ENCODE results near the gene EXT2.

Gene EXT2

GRCh38 chr11:44167046-44167445 lies 71.6 kb downstream of the EXT2 start:
- no peak overlapping the region for H3K9ac ChIP-seq (ENCODE audit: low read length in 2 of 2)
- H3K36me3 ChIP-seq (ENCODE audit: control insufficient read depth in 2 of 2, insufficient read depth in 2 of 2, low read length in 2 of 2), result no peaks in the 10 kb centered on the region
- no peaks in the 10 kb centered on the region for H3K9me3 ChIP-seq (ENCODE audit: control insufficient read depth in 2 of 2, low read length in 2 of 2)
- no peaks in the 10 kb centered on the region for H3K4me1 ChIP-seq (ENCODE audit: control insufficient read depth, insufficient read depth, low read length)
- no peaks in the 10 kb centered on the region for H3K27me3 ChIP-seq (ENCODE audit: control insufficient read depth in 1 of 2, insufficient read depth in 2 of 2, low read length in 2 of 2)
- H3K27ac ChIP-seq (ENCODE audit: low read length), result no peak overlapping the region
- H3K4me3 ChIP-seq (ENCODE audit: low read length in 2 of 2), result no peak overlapping the region

GRCh38 chr11:44171518-44171917 lies 76.0 kb downstream of the EXT2 start:
- Histone ChIP-seq H3K4me1 (ENCODE audit: control insufficient read depth, insufficient read depth, low read length) (no peaks in the 10 kb centered on the region), H3K27me3 (ENCODE audit: control insufficient read depth in 1 of 2, insufficient read depth in 2 of 2, low read length in 2 of 2) (no peaks in the 10 kb centered on the region), H3K27ac (ENCODE audit: low read length) (no peak overlapping the region), H3K9me3 (ENCODE audit: control insufficient read depth in 2 of 2, low read length in 2 of 2) (no peaks in the 10 kb centered on the region), H3K4me3 (ENCODE audit: low read length in 2 of 2) (no peak overlapping the region), H3K36me3 (ENCODE audit: control insufficient read depth in 2 of 2, insufficient read depth in 2 of 2, low read length in 2 of 2) (peaks cover 0 to 2% of the 10 kb centered on the region in 2 donors), H3K9ac (ENCODE audit: low read length in 2 of 2) (no peak overlapping the region)

- Histone ChIP-seq H3K27me3 (ENCODE audit: control insufficient read depth in 1 of 2, insufficient read depth in 2 of 2, low read length in 2 of 2) (no peaks in the 10 kb centered on the region), H3K4me1 (ENCODE audit: control insufficient read depth, insufficient read depth, low read length) (no peaks in the 10 kb centered on the region), H3K27ac (ENCODE audit: low read length) (no peak overlapping the region), H3K9me3 (ENCODE audit: control insufficient read depth in 2 of 2, low read length in 2 of 2) (no peaks in the 10 kb centered on the region), H3K9ac (ENCODE audit: low read length in 2 of 2) (no peak overlapping the region), H3K4me3 (ENCODE audit: low read length in 2 of 2) (no peak overlapping the region), H3K36me3 (ENCODE audit: control insufficient read depth in 2 of 2, insufficient read depth in 2 of 2, low read length in 2 of 2) (peaks cover 0 to 2% of the 10 kb centered on the region in 2 donors)
Observed at GRCh38 chr11:44172966-44173365, 77.5 kb downstream of the EXT2 start.

GRCh38 chr11:44174842-44175241 lies 79.4 kb downstream of the EXT2 start:
- Histone ChIP-seq H3K9me3 (ENCODE audit: control insufficient read depth in 2 of 2, low read length in 2 of 2) (no peaks in the 10 kb centered on the region), H3K9ac (ENCODE audit: low read length in 2 of 2) (no peak overlapping the region), H3K27ac (ENCODE audit: low read length) (no peak overlapping the region), H3K4me1 (ENCODE audit: control insufficient read depth, insufficient read depth, low read length) (no peaks in the 10 kb centered on the region), H3K27me3 (ENCODE audit: control insufficient read depth in 1 of 2, insufficient read depth in 2 of 2, low read length in 2 of 2) (no peaks in the 10 kb centered on the region), H3K4me3 (ENCODE audit: low read length in 2 of 2) (no peak overlapping the region), H3K36me3 (ENCODE audit: control insufficient read depth in 2 of 2, insufficient read depth in 2 of 2, low read length in 2 of 2) (peaks cover 0 to 2% of the 10 kb centered on the region in 2 donors)

GRCh38 chr11:44176546-44177213 lies 81.2 kb downstream of the EXT2 start:
- Histone ChIP-seq H3K9ac (ENCODE audit: low read length in 2 of 2) (no peak overlapping the region), H3K36me3 (ENCODE audit: control insufficient read depth in 2 of 2, insufficient read depth in 2 of 2, low read length in 2 of 2) (peaks cover 0 to 2% of the 10 kb centered on the region in 2 donors), H3K4me3 (ENCODE audit: low read length in 2 of 2) (no peak overlapping the region), H3K27ac (ENCODE audit: low read length) (no peak overlapping the region), H3K9me3 (ENCODE audit: control insufficient read depth in 2 of 2, low read length in 2 of 2) (no peaks in the 10 kb centered on the region), H3K27me3 (ENCODE audit: control insufficient read depth in 1 of 2, insufficient read depth in 2 of 2, low read length in 2 of 2) (no peaks in the 10 kb centered on the region), H3K4me1 (ENCODE audit: control insufficient read depth, insufficient read depth, low read length) (no peaks in the 10 kb centered on the region)

DNA sequence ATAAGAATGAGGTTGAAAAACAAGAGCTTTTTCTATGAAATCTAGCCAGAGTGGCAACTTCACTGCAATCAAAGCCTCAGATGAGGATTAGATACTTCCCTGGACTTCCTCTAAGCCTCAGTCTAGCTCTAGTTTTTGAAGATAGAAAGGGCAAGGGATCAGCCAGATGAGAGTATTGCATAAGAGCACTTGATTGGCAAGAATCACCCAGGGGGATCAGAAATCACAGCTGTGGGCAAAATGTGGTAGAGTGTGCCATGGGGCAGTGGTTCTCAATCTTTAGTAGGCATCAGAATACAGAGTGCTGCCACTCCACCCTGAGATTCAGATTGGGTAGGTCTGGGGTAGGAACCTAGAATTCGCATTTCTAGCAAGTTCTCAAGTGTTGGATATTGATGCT lies 82.4 kb downstream of the EXT2 start:
- Histone ChIP-seq H3K27me3 (ENCODE audit: control insufficient read depth in 1 of 2, insufficient read depth in 2 of 2, low read length in 2 of 2) (no peaks in the 10 kb centered on the region), H3K27ac (ENCODE audit: low read length) (no peak overlapping the region), H3K36me3 (ENCODE audit: control insufficient read depth in 2 of 2, insufficient read depth in 2 of 2, low read length in 2 of 2) (peaks cover 0 to 2% of the 10 kb centered on the region in 2 donors), H3K4me3 (ENCODE audit: low read length in 2 of 2) (no peak overlapping the region), H3K4me1 (ENCODE audit: control insufficient read depth, insufficient read depth, low read length) (no peaks in the 10 kb centered on the region), H3K9me3 (ENCODE audit: control insufficient read depth in 2 of 2, low read length in 2 of 2) (no peaks in the 10 kb centered on the region), H3K9ac (ENCODE audit: low read length in 2 of 2) (no peak overlapping the region)

DNA sequence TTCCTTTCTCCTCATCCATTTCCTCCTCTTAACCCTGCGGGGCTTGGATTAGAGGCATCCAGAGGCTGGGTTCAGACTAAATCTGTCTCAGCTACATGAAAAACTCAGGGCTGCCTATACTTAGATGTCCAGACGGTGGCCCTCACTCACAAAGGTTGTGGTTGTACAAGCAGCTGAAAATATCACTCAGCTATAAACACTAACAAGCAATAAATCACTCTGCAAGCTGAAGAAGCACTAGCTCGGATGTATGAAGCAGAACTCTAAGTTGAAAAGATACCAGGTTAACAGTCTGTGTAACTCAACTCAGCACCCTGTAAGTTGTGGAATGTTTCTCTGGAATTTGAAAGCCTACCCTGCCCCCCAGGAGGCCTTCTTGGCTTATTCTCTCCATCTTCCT lies 82.9 kb downstream of the EXT2 start:
- Histone ChIP-seq H3K9me3 (ENCODE audit: control insufficient read depth in 2 of 2, low read length in 2 of 2) (no peaks in the 10 kb centered on the region), H3K36me3 (ENCODE audit: control insufficient read depth in 2 of 2, insufficient read depth in 2 of 2, low read length in 2 of 2) (no peaks in the 10 kb centered on the region), H3K4me3 (ENCODE audit: low read length in 2 of 2) (no peak overlapping the region), H3K4me1 (ENCODE audit: control insufficient read depth, insufficient read depth, low read length) (no peaks in the 10 kb centered on the region), H3K9ac (ENCODE audit: low read length in 2 of 2) (no peak overlapping the region), H3K27ac (ENCODE audit: low read length) (no peak overlapping the region), H3K27me3 (ENCODE audit: control insufficient read depth in 1 of 2, insufficient read depth in 2 of 2, low read length in 2 of 2) (no peaks in the 10 kb centered on the region)

DNA sequence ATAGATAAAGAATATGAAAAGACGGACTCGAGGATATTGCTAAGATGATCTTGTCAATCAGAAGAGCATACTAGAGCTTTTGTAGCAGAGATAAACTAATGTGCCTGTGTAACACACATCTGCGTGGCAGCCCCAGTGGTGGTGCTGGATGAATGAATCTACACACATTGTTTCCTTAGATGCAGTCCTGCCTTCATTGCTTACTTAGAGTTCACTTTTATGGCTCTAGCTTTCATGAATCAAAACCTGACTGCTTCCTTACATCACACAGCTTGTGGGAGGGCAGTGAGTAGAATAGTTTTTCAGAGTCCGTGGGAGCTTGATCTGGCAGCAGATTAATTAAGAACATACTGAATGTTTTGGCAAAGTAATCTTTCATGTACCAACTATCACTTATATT lies 83.7 kb downstream of the EXT2 start:
- Histone ChIP-seq H3K9me3 (ENCODE audit: control insufficient read depth in 2 of 2, low read length in 2 of 2) (no peaks in the 10 kb centered on the region), H3K27ac (ENCODE audit: low read length) (no peak overlapping the region), H3K9ac (ENCODE audit: low read length in 2 of 2) (no peak overlapping the region), H3K4me3 (ENCODE audit: low read length in 2 of 2) (no peak overlapping the region), H3K36me3 (ENCODE audit: control insufficient read depth in 2 of 2, insufficient read depth in 2 of 2, low read length in 2 of 2) (no peaks in the 10 kb centered on the region), H3K27me3 (ENCODE audit: control insufficient read depth in 1 of 2, insufficient read depth in 2 of 2, low read length in 2 of 2) (no peaks in the 10 kb centered on the region), H3K4me1 (ENCODE audit: control insufficient read depth, insufficient read depth, low read length) (no peaks in the 10 kb centered on the region)

DNA sequence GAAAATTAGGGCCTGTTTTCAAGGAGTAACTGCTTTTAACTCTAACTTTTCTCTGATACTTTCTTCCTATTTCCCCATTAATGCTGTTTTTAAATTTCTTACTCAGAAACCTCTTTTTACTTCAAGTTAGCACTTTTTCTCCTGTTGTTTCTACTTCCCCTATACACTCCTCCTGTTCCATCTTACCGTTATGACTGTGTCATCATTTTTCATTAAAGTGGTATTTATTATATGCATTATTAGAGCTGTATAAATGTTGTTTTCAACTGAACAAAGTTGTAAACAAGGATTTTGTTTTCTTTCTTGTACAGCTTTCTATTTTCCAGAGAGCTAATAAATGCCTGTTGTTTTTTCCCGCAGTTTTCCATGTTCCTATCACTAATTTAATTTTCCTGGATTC lies 84.6 kb downstream of the EXT2 start:
- Histone ChIP-seq H3K9me3 (ENCODE audit: control insufficient read depth in 2 of 2, low read length in 2 of 2) (no peaks in the 10 kb centered on the region), H3K27me3 (ENCODE audit: control insufficient read depth in 1 of 2, insufficient read depth in 2 of 2, low read length in 2 of 2) (no peaks in the 10 kb centered on the region), H3K9ac (ENCODE audit: low read length in 2 of 2) (no peak overlapping the region), H3K4me3 (ENCODE audit: low read length in 2 of 2) (no peak overlapping the region), H3K27ac (ENCODE audit: low read length) (no peak overlapping the region), H3K36me3 (ENCODE audit: control insufficient read depth in 2 of 2, insufficient read depth in 2 of 2, low read length in 2 of 2) (no peaks in the 10 kb centered on the region), H3K4me1 (ENCODE audit: control insufficient read depth, insufficient read depth, low read length) (no peaks in the 10 kb centered on the region)

GRCh38 chr11:44185522-44185921 lies 90.0 kb downstream of the EXT2 start:
- no peak overlapping the region for H3K4me3 ChIP-seq (ENCODE audit: low read length in 2 of 2)
- H3K9ac ChIP-seq (ENCODE audit: low read length in 2 of 2), result no peak overlapping the region
- peaks cover 3 to 8% of the 10 kb centered on the region in 2 donors for H3K9me3 ChIP-seq (ENCODE audit: control insufficient read depth in 2 of 2, low read length in 2 of 2)
- H3K27ac ChIP-seq (ENCODE audit: low read length), result no peak overlapping the region
- H3K4me1 ChIP-seq (ENCODE audit: control insufficient read depth, insufficient read depth, low read length), result no peaks in the 10 kb centered on the region
- peaks cover 0 to 4% of the 10 kb centered on the region in 2 donors for H3K36me3 ChIP-seq (ENCODE audit: control insufficient read depth in 2 of 2, insufficient read depth in 2 of 2, low read length in 2 of 2)
- H3K27me3 ChIP-seq (ENCODE audit: control insufficient read depth in 1 of 2, insufficient read depth in 2 of 2, low read length in 2 of 2), result no peaks in the 10 kb centered on the region

DNA sequence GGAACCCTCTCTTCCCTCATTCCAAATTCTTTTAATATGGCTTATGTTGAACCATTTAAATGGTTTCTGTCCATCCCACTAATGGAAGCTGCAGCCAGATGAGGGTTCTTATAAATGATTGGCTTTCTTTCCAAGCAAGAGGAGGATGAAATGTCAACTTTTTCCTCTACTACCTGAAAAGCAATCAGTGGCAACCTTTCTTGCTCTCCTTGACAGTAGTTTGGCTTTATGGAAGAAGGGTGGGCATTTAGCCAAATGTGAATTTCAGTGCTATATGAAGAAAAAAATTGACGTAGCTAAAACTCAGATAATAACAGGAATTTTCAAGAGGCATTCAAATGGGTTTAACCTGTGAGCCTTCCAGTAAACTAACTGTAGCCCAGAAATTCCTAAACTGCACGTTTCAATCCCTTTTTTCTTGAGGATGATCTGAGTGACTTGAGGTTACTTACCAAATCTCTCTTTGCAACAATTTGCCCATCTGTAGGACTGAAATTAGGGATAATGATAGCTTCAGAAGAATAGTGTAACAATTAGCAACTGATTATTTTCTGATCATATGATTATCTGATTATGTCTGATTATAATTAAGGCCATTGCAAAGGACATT lies 90.9 kb downstream of the EXT2 start:
- H3K36me3 ChIP-seq (ENCODE audit: control insufficient read depth in 2 of 2, insufficient read depth in 2 of 2, low read length in 2 of 2), result peaks cover 0 to 4% of the 10 kb centered on the region in 2 donors
- no peak overlapping the region for H3K9ac ChIP-seq (ENCODE audit: low read length in 2 of 2)
- H3K4me3 ChIP-seq (ENCODE audit: low read length in 2 of 2), result no peak overlapping the region
- no peak overlapping the region for H3K27ac ChIP-seq (ENCODE audit: low read length)
- H3K9me3 ChIP-seq (ENCODE audit: control insufficient read depth in 2 of 2, low read length in 2 of 2), result peaks cover 3 to 8% of the 10 kb centered on the region in 2 donors
- no peaks in the 10 kb centered on the region for H3K27me3 ChIP-seq (ENCODE audit: control insufficient read depth in 1 of 2, insufficient read depth in 2 of 2, low read length in 2 of 2)
- no peaks in the 10 kb centered on the region for H3K4me1 ChIP-seq (ENCODE audit: control insufficient read depth, insufficient read depth, low read length)

All from stomach smooth muscle (tissue), 2 donors.